Renal pelvis (tissue), 12 donors: ENCODE measurements around the gene FKRP. TPM values are rescaled to one million over a fixed set of nuclear protein-coding genes. Genes with fewer than 3 reads are reported as not detected.
"Not testable (repeated sequence)": the region's sequence is repeated elsewhere in the genome, so short reads cannot be mapped to it uniquely, and the experiment has no call there.

Source experiments
- DNase-seq: peaks from one replicate; pipeline ENCODE4 v3.0.0-alpha.2; 2013
- long read RNA-seq, 16 experiments: transcript quantifications; one replicate each; lab custom pipeline, GENCODE V29; 2026
- polyA plus RNA-seq, 3 donors: library from polyadenylated mRNA; unstranded; fragments of 120-200 nt; gene quantifications; one replicate each; pipeline ENCODE4 v1.2.1, GENCODE V29; 2013; ENCODE audit not compliant: insufficient read length in 3 of 3

The FKRP gene, protein sequence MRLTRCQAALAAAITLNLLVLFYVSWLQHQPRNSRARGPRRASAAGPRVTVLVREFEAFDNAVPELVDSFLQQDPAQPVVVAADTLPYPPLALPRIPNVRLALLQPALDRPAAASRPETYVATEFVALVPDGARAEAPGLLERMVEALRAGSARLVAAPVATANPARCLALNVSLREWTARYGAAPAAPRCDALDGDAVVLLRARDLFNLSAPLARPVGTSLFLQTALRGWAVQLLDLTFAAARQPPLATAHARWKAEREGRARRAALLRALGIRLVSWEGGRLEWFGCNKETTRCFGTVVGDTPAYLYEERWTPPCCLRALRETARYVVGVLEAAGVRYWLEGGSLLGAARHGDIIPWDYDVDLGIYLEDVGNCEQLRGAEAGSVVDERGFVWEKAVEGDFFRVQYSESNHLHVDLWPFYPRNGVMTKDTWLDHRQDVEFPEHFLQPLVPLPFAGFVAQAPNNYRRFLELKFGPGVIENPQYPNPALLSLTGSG
- 10 to 100 TPM; 21.2 to 29.7 (median 26.4) TPM for polyA plus RNA-seq
- long read RNA-seq, donor 1, partial matches to known transcripts = 0 of 30 reads
- long read RNA-seq, donor 1, other reads (novel, unspliced or antisense) = 28 of 30 reads
- long read RNA-seq, donor 2, partial matches to known transcripts = 0 of 5 reads
- long read RNA-seq, donor 2, other reads (novel, unspliced or antisense) = 0 of 5 reads
- long read RNA-seq, donor 3, partial matches to known transcripts = 71 of 78 reads
- long read RNA-seq, donor 3, other reads (novel, unspliced or antisense) = 0 of 78 reads
- long read RNA-seq, donor 4, partial matches to known transcripts = 0 of 3 reads
- long read RNA-seq, donor 4, other reads (novel, unspliced or antisense) = 0 of 3 reads
- long read RNA-seq, donor 5, partial matches to known transcripts = 0 of 4 reads
- long read RNA-seq, donor 5, other reads (novel, unspliced or antisense) = 0 of 4 reads
- long read RNA-seq, donor 6, partial matches to known transcripts = 75 of 105 reads
- long read RNA-seq, donor 6, other reads (novel, unspliced or antisense) = 25 of 105 reads
- long read RNA-seq, donor 7, partial matches to known transcripts = 9 of 35 reads
- long read RNA-seq, donor 7, other reads (novel, unspliced or antisense) = 16 of 35 reads
- long read RNA-seq, donor 8, partial matches to known transcripts = 62 of 73 reads
- long read RNA-seq, donor 8, other reads (novel, unspliced or antisense) = 10 of 73 reads
- long read RNA-seq, donor 9, partial matches to known transcripts = 0 of 18 reads
- long read RNA-seq, donor 9, other reads (novel, unspliced or antisense) = 13 of 18 reads
- long read RNA-seq, donor 10, partial matches to known transcripts = 22 of 49 reads
- long read RNA-seq, donor 10, other reads (novel, unspliced or antisense) = 17 of 49 reads
- long read RNA-seq, donor 11, partial matches to known transcripts = 0 of 6 reads
- long read RNA-seq, donor 11, other reads (novel, unspliced or antisense) = 0 of 6 reads
- long read RNA-seq, donor 12, partial matches to known transcripts = 7 of 15 reads
- long read RNA-seq, donor 12, other reads (novel, unspliced or antisense) = 0 of 15 reads
- long read RNA-seq, donor 13, partial matches to known transcripts = 0 of 1 reads
- long read RNA-seq, donor 13, other reads (novel, unspliced or antisense) = 0 of 1 reads
- long read RNA-seq, donor 14 = 0 reads
- long read RNA-seq, donor 15, partial matches to known transcripts = 49 of 74 reads
- long read RNA-seq, donor 15, other reads (novel, unspliced or antisense) = 23 of 74 reads
- long read RNA-seq, donor 16, partial matches to known transcripts = 0 of 21 reads
- long read RNA-seq, donor 16, other reads (novel, unspliced or antisense) = 13 of 21 reads

DNA sequence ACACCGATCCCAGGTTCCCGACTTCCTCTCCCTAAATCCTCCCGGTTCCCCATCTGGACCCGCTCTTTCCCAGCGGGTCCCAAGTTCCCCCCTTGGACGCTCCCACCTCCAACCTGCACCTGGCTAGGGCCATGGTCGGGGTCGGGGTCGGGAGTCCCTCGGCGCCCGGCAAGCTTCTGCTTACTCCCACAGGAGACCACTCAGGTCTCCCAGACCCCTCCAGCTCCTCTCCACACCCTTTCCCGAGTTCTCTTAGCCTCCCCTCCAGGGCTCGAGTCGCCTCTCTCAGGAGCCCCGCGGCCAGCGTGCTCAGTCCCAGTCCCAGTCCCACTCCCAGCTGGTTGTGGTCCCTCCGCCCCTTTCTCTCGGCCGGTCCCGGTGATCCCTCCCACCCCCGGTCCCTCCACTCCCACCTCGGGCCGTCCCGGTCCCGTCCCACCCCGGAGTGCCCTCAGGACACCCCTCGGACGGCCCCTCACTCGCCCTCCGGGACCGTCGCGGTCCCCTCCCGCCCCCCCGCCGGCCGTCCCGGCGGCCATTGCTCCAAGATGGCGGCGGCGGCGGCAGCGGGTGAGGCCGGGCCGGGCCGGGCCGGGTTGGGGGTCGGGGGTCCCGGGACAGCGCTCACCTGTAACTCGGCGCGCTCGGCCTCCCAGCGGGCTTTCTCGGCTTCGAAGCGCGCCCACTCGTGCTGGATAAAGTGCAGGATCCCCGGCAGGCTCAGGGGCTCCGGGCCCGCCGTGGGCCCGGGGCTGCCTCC lies at the start of gene FKRP:
Gene FKRP (plus strand): TSS at position 537 of the 760 bp plus-strand sequence. CDS start 9,394 bp downstream, outside the sequence.
- DNase-seq = no peak

DNA sequence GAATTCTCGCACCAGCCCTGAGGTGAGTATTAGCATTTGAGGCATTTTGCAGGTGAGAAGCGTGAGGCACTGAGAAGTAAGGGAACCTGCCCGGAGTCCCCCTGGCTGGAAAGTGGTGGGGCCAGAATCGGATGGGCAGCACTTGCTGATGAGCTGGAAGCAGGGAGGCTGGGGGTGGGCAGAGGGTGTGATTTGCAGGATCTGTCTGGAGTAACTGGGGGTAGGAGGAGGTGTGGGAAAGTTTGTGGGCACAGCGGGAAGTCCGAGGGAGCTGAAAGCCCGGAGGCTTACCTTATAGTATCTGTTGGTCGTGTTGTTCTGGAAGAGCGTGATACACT lies 49.0 kb upstream of the FKRP start:
- DNase-seq = no peak

- DNase-seq = peak; percentile 86
These were observed 48.5 kb upstream of the FKRP start for GRCh38 chr19:46697204-46697960.

DNA sequence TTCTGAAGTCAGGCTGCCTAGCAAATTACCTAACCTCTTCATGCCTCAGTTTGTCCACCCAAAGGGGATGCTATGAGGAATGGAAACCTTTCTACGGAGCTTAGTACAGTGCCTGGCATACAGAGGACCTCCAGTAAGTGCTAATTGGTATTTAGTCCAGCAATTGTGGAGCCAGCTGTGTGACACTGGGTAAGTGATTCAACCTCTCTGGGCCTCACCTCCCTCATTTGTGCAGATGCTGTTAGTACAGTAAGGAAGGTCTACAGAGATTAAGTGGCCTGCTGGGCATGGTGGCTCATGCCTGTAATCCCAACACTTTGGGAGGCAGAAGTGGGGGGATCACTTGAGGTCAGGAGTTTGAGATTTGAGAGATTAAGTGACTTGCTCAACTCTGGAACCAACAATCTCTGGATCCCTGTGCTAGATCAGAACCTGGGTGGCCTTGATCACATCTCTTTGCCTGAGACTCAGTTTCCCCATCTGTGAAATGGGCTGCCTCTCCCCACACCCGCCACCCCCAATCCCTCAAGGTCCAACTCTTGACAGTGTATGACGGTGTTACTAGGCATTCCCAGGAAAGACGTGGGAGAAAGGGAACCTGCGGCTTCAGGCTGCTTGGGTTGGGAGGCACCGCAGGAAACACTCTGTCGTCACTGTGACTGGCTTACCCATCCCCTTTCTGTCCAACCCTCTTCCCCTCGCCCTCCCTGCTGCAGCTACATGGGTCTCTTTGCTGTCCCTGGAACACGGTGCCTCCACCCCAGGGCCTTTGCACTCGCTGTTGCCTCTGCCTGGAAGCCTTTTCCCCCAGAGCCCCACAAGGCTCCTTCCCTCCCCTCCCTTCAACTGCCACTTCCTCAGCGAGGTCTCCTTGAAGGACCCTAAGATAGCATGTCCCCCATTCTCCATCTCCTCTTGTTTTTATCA lies 47.2 kb upstream of the FKRP start:
- no peak for DNase-seq

DNA sequence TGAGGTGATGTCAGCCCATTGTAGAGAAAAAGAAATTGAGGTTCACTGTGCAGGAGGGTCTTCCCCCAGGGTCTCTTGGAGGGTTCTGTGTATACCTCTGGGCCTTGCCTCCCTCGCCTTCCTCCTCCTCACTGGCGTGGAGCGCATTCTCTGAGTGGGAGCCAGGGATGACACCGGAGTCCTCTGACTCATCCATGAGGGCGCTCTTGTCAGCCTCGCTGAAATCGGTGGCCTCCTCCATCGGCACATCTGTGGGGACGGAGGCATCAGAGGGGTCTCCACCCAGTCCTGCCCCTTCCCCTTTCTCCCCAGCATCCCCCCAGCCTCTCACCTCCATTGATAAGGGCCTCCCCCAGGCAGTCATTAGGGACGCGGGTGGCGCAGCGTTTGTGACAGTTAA lies 45.2 kb upstream of the FKRP start:
- DNase-seq = no peak

DNA sequence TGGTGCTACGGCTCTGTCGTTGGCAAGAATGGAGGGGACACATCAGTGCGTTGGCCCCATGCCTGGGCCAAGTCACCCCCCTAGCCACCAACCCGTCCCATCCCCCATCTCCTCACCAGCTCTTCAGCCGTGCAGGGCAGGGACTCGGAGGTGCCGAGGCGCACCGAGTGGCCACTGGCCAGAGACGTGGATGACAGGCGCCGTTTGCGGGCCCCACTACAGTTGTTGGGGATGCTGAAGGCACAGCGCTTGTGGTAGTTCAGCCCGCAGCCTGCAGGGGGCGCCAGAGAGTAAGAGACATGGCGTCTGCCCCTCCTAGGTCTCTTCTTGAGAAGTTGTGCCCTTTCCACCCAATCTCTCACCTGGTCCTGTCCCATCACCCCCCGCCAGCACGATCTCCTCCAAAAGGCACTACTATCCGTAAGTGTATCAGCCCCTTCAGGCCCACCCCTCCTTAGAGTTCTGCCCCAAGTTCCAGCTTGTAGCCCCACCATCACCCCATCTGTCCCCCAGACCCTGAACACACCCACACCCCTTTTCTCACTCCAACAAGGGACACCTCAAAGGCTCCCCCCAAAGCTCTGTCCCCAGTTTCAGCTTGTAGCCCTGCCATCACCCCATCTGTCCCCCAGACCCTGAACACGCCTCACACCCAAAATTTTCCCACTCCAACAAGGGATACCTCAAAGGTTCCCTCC lies 41.3 kb upstream of the FKRP start:
- DNase-seq = no peak

GRCh38 chr19:46710687-46711086 lies 35.2 kb upstream of the FKRP start:
- no peak for DNase-seq

- not testable (repeated sequence) for DNase-seq
These were observed 33.0 kb upstream of the FKRP start for GRCh38 chr19:46712768-46713338.

GRCh38 chr19:46713781-46714443 lies 31.9 kb upstream of the FKRP start:
- peak; percentile 89 for DNase-seq

DNA sequence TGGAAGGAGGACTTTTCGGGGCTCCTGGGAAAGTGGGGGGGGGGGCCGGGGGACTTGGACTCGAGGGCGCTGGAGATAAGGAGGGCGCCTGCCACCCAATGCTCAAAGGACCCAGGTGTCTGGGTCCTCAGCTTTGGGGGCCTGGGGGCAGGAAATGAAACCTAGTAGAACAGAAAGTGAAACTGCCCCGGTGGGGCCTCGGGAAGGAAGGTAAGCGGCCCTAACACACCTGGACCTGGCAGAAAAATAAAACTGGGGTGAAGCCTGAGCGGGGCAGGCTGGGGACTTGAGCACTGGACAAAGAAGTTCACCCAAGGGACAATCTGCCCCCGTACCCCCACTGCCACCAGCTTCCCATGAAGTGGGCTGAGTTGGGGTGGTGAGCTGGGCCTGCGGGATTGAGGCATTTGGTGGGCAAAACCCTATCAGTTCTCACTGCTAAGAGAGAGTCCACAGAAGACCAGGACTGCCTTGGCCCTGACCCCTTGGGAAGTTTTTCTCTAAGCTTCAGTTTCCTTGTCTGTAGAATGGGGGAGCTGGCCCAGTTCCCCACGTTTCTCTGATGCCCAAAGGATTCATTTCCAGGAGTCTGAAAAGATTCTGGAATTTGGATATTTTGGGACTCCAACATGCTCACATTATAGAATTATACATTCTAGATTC lies 31.3 kb upstream of the FKRP start:
- no peak for DNase-seq

GRCh38 chr19:46715620-46715974 lies 30.3 kb upstream of the FKRP start:
- DNase-seq = no peak

- no peak for DNase-seq
These were observed 29.7 kb upstream of the FKRP start for GRCh38 chr19:46715975-46716671.

DNA sequence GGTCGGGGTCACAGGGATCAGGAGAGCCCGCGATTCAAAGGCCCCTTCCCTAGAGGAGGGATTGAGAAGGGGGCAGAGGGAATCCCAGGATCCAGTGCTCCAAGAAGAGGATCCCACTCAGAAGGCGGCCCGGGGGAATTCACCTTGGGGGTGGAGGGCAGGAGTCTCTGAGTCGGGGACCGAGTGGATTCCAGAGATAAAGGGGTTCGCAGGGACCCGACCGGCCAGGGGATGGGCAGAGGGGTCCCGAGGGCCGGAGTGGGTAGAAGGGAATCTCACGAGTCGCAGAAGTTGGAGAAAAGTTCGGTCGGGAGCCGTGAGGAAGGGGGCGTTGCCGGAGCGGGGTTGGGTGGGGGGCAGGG lies 29.2 kb upstream of the FKRP start:
- no peak for DNase-seq

DNA sequence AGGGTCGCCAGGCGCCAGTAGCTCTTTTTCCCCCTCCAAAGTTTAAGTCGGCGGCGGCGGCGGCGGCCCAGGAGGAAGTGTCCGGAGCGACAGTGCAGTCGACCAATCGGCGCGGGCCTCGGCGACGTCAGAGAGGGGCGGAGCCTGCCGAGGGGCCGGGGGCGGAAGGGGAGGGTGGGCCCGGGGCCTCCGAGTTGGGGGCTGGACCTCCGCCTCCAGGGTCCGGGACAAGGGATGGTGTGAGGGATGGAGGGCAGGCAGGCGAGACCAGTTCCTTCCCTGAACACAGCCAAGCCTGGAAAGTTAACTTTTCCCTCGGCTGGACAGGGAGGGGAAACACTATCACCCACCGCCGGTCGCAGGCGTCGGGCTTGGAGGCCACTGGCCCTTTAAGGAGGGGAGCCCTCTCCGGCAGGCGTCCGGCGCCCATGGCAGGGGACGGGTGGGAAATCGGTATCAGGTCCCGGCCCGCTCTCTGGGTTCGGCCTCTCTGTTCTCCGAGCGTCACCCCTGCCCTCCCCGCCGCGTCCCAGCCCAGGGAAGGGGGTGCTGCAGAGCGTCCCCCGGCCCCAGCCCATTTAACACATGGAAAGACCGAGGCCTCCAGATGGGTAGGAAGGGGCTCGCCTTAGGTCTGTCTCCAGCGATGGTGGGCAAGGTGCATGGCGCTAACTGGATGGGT lies 28.7 kb upstream of the FKRP start, which contains the start of gene PRKD2:
Gene PRKD2 (minus strand): TSS at position 81 of the 682 bp plus-strand sequence. CDS start 744 bp downstream, outside the sequence.
- DNase-seq = peak; percentile 91

GRCh38 chr19:46717716-46718143 lies 28.1 kb upstream of the FKRP start:
- DNase-seq = no peak
